HG03060 (cell line): ENCODE data around the gene TNFAIP2.

ENCODE experiments used
- ATAC-seq: cut with Tn5 transposase; IDR thresholded peaks from one replicate; pipeline ENCODE4 v1.9.1; 2021; ENCODE audit warnings: low read depth, moderate number of reproducible peaks; ENCODE audit not compliant: unreplicated experiment

TNFAIP2 gene

GRCh38 chr14:103093856-103094405 is 29.3 kb upstream of the TNFAIP2 start:
- ATAC-seq, result no peak

DNA sequence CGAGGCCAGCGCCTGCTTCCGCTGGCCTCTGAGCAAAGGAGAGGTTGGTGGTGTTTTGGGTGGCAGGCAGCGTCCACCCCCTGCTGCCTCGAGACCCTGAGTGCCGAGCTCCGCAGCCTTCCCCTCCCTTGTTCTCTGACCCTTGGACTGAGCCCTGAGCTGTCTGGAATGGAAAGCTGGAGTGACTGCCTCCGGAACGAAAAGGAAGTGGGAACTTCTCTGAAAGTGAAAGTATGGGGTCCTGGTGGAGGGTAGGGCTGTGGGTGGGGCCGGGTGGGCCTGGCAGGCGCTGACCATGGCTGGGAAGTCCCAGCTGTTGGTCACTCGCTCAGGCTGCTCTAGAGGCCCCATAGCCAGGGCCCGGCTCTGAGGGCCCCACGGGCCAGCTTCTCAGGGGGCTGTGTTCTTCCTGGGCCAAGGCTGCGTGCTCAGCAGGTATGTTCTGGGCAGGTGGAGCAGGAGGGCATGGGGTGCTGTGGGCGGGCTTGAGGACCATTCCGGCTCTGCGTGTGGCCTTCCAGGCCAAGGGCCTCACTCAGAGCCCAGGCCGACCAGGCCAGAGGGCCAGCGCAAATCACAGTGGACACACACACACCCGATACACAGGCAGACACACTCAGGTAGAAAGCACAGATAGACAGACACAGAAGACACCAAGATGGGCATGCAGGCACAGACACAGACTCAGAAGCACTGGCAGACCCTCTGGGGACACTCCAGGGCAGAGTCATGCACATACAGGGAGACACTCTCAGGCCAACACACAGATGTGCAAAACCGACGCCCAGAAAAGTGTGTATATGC is 28.7 kb upstream of the TNFAIP2 start, which contains the start of gene EXOC3L4:
Gene EXOC3L4, plus strand, starts transcription at position 320 of the 804 bp plus-strand sequence. CDS start 5,495 bp downstream, outside the sequence.
- no peak for ATAC-seq

- ATAC-seq, result no peak
Observed at GRCh38 chr14:103095210-103095778, 28.0 kb upstream of the TNFAIP2 start.

- ATAC-seq, result no peak
Observed at GRCh38 chr14:103096387-103096786, 26.9 kb upstream of the TNFAIP2 start.

GRCh38 chr14:103097244-103097993 is 25.8 kb upstream of the TNFAIP2 start:
- no peak for ATAC-seq

DNA sequence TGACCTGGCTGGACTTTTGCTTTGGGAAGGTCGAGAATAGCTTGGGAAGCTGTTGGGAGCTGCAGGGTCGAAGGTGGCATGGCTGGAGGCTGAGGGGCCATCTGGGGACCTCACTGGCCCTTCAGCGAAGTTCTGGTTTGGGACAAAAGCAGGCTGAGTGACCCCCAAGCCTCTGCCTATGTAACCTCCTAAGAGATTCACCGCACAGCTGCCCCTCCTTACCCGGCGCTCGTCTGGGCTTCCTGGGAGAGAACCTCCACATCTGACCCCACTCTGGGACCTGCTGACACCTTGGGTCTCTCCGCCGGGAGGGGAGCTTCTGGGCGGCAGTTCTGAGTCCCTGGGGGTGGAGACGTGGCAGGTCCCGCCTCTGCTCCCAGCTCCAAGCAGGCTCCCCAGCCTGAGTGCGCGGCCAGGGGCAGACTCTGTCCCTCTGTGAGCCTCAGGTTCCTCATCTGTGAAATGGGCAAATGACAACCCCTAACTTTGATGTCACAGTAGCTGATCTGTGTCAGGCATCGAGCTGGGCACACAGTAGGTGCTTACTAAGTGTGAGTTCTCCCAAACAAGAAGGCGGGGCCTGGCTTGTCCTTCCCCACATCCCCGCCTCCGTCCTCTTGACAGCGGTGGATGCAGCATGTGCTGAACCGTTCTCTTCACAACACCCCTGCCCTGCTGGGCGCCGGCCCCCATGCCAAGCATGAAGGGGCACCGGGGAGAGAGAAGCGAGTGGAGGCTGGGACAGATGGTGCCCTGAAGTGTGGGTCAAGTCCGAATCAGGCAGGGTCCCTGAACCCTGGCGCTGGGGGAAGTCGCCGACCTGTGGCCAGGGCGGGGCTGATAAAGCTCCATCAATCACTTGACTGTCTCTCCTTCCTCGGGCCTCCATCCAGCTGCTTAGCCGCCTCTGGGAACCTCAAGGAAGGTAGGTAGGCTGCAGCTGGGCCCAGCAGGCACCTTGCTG is 25.0 kb upstream of the TNFAIP2 start:
- ATAC-seq, result no peak

DNA sequence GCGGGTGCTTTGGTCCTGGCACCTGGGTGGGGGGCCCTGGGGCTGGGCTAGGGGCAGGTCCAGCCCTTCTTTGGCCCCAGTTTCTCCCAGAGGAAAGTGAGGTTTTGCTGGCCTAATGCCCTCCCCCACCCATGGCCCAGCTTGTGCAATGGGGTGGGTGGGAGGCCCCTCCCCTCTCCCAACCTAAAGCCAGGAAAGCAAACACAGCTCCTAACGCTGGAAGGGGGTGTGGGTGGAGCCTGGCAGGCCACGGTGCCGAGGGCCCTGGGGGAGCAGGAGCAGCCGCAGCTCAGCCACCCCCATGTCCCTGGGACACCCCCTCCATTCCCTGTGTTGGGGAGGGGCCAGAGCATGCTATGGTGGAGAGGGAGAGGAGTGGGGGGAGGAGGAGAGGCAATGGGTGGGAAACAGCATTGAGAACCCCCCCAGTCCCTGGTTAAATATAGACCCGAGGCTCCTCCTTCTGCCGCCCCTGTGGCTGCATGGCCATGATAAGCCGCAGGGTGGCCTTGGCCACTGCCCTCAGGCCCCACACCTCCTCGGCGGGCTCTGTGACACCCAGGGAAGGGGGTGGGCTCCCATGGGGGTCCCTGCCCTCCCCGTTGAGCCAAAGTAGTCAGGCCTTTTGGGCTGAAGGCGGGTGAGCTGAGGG is 24.1 kb upstream of the TNFAIP2 start:
- no peak for ATAC-seq

DNA sequence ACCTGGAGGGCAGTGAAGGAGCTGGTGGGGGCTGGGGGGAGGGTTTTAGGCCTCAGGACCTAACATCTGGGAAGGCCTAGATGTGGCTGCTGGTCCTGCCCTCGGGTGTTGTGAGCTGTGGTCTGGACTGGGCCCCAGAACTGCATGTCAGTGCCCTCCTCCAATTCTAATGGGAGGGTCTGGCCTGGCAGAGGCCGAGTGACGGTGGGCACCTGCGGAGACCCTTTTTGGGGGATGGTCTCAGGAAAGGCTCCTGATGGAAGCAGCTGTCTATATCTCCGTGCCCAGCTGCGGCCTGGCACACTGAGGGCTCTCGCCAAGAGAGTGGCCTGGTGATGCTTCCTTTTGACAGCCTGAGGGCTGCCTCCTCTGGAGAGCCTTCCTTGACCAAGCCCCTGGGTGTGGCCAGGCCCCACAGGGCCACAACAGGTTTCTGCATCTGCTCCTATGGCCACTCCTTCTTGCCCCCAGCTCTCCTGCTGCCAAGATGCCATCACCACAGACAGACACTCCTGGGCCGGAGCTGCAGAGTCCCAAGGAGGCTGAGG is 23.5 kb upstream of the TNFAIP2 start:
- ATAC-seq, result no peak

DNA sequence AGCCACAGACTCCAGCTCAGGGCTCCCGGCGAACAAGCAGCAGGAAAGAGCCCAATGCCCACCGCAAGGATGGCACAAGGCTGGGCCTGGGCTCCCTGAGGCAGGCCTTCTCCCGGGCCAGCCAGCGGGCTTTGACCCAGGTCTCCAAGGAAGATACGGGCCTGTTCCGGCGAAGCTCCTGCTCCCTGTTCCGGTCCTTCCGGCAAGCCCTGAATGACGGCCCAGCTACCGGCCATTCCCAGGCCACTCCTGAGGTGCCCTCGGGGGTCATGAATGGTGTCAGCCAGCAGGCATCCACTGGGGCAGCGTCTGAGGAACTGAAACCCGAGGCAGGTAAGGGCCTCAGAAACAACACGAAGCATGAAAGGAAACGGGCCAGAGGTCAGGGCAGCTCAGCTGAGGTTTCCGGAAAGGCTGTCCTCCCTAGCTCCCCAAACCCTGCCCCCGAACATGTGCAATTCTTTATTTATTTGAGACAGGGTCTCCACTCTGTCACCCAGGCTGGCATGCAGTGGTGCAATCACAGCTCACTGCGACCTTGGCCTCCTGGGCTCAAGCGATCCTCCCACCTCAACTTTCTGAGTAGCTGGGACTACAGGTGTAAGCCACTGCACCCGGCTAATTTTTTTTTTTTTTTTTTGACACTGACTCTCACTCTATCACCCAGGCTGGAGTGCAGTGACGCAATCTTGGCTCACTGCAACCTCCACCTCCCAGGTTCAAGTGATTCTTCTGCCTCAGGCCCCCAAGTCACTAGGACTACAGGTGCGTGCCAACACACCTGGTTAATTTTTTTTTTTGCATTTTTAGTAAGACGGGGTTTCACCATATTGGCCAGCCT is 22.8 kb upstream of the TNFAIP2 start:
- no peak for ATAC-seq

DNA sequence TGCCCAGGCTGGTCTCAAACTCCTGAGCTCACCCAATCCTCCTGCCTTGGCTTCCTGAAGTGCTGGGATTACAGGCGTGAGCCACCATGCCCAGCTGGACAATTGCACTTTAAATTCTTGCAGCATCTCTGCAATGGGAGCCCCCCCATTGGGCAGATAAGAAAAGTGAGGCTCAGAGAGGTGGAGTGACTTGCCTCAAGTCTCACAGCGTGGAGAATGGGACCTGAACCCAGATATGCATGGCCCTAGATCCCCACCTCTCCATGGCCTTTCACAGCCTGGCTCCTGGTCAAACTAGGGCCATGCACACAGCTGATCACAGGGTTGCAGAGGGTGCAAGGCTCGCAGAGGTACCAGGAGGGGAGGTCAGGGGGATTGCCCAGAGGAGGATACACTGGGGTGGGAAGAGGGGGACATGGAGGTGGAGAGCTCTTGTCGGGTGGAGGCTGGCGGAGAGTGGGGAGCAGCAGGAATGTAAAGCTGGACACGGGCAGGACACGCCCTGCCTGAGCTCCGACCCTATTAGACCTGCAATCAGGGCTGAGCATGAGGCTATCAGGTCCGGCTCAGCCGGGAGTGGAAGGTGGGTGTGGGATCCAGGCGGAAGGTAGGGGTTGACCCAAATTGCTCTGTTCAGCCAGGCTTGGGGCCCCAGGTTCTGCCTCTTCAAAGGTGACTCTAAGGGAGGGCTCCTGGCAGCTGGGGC is 21.9 kb upstream of the TNFAIP2 start:
- no peak for ATAC-seq

DNA sequence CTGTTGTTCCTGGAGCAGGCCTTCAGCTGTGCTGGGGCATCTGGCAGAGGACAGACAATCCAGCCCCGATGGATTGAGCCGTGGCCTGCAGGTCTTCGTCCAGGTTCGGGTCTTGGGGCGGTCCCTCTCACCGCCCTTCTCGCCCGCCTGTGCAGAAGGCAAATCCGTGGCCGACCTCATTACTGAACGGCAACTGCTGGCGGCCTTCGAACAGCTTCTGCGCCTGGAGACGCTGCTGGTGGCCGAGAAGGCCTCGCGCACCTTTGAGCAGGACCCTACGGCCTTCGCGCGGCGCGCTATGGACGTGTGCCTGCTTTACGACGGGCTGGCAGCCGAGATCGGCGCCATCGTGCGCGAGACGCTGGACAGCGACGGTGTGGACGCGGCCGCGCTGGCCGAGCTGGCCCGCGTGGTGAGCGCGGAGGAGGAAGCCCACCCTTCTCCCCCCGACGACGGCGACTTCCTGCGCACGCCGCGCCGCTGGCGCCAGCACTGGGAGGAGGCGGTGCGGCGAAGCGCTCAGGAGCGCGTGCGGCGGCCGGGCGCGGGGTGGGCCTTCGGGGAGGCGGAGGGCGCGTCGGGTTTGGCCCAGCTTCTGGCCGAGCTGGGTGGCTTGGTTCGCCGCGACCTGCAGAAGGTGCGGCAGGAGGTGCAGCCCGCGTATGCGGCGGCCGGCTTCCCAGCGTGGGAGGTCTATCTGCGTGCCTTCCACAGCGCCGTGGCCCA is 21.1 kb upstream of the TNFAIP2 start:
- ATAC-seq, result no peak

GRCh38 chr14:103102689-103103260 is 20.5 kb upstream of the TNFAIP2 start:
- no peak for ATAC-seq

DNA sequence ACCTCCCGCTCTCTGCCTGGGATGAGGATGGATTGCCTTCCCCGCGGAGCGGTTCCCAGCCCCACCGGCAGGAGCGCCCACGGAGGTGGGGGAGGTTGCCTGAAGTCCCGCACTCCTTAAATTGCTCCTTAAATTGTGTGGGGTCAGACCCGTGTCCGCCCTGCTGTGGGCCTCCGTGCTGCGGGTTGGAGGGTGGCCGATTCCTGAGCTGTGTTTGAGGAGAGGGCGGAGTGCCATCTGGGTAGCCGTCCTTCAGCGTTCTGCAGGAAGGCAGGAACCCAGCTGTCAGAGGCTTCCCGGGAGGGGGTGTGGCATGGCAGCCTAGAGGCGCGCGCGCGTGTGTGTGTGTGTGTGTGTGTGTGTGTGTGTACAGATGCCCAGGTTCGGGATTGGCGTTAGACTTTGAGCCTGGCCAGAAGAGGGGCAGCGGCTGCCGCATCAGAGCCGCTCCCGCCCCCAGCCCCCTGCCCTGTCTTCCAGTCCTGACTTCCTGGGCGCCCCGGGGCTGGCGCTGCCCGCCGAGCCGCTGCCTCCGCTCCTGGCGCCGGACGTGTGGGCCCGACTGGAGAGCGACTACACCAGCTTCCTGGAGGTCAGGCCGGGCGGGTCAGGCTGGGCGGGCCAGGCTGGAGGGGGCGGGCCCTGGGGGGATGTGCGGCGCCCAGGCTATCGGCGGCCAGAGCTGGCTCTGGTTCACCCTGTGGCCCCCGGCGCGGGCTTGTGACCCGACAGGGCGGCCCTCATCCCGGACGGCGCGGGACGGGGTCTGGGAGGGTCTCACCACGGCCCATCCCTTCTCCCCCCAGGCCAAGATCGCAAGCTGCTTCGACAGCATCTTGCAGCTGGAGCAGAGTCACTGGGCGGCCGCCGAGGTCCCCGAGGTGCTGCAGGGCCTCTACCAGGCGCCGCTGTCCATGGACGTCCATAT is 19.5 kb upstream of the TNFAIP2 start:
- ATAC-seq, result no peak

GRCh38 chr14:103104389-103104653 is 18.9 kb upstream of the TNFAIP2 start:
- no peak for ATAC-seq

DNA sequence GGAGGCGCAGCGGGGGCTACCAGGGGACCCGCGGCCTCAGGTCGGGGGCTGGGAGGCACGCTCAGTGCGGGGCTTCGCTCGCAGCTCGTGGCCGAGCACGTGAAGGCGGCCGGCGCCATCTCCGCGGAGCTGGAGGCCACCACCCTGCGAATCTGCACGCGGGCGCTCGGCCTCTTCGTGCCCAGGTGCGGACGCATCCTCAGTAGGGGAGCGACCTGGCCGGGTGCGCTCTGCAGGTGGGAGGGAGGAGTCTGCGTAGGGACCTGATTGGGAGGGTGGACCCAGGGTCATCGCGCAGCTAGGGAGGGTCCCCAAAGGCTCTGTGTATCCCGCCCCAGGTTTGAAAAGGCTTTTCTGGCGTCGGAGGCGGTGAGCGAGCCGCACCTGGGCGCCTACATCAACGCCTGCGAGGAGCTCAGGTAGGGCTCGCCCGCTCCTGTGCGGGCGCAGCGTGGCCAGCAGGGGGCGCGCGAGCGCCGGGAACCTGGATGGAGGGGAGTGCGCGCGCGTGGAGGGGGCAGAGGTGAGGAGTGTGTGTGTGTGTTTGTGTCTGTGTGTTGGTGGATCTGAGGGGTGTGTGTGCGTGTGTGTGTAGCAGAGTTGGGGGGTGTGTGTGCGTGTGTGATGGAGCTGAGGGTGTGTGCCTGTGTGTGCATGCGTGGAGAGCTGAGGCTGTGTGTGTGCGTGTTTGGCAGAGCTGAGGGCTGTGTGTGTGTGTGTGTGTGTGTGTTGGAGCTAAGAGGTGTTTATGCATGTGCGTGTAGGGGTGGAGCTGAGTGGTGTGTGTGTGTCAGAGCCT is 18.4 kb upstream of the TNFAIP2 start:
- ATAC-seq, result no peak
